ENCODE measurements around the gene WDFY2.

DNA sequence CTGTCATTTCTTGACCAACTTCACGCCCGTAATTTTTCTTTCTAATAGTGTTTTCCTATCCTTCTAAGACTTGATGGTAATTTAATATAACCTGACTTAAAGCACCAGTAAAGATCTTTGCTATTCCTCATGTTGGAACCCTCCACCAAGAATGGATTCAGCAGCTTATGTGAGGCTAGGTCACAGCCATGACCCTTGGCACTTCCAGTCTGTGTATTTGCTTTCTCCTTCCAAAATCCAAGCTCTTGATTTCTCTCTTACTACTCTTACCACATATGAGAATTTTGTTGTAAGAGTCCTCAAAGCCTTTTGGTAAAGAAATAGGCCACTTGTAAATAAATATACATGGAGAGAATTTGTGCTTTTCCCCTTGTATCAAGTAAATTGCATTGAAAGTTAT, 158.3 kb downstream of the WDFY2 start:
- TF ChIP-seq, protein P1, sequence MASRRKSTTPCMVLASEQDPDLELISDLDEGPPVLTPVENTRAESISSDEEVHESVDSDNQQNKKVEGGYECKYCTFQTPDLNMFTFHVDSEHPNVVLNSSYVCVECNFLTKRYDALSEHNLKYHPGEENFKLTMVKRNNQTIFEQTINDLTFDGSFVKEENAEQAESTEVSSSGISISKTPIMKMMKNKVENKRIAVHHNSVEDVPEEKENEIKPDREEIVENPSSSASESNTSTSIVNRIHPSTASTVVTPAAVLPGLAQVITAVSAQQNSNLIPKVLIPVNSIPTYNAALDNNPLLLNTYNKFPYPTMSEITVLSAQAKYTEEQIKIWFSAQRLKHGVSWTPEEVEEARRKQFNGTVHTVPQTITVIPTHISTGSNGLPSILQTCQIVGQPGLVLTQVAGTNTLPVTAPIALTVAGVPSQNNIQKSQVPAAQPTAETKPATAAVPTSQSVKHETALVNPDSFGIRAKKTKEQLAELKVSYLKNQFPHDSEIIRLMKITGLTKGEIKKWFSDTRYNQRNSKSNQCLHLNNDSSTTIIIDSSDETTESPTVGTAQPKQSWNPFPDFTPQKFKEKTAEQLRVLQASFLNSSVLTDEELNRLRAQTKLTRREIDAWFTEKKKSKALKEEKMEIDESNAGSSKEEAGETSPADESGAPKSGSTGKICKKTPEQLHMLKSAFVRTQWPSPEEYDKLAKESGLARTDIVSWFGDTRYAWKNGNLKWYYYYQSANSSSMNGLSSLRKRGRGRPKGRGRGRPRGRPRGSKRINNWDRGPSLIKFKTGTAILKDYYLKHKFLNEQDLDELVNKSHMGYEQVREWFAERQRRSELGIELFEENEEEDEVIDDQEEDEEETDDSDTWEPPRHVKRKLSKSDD (CRISPR knock-in tag; IDR thresholded peaks at IDR 0.05; ENCODE audit: low read depth), result no peak
- TF ChIP-seq ZNF570 (CRISPR knock-in tag; IDR thresholded peaks at IDR 0.05; ENCODE audit: borderline replicate concordance) (no peak), ZBTB20 (CRISPR knock-in tag; IDR thresholded peaks at IDR 0.05; ENCODE audit: borderline replicate concordance, low read depth) (no peak)

Data from HepG2 (cell line).